ENCODE results near the gene HPN. TPM values are rescaled to one million over a fixed set of nuclear protein-coding genes. Genes with fewer than 3 reads are reported as not detected.

HPN gene
- total and polyA plus RNA-seq, 10 of the 15 experiments (the other 5 are each of a cell fraction or from before 2014, with no cell fraction given): 0.21 to 0.35 TPM; not detected in 8

- CTCF ChIA-PET: no interaction called here
- intact Hi-C loops (cut with micrococcal nuclease; ENCODE audit: unreplicated experiment) (no loop called here), in situ Hi-C loops (cut with MboI) (no loop called here)
- H4K20me1 ChIP-seq (ENCODE audit: control insufficient read depth, insufficient read depth): no peaks in the 10 kb centered on the region
- DNase-seq (ENCODE audit: low read depth, low spot score) (no peak), FAIRE-seq (no peak), ATAC-seq (no peak)
- SMC1A ChIA-PET (ENCODE audit: uncharacterized antibody, unreplicated experiment): no interaction called here
- H3K9me3 ChIP-seq (replicated peaks; ENCODE audit: control insufficient read depth, insufficient read depth, low read length): no peaks in the 10 kb centered on the region
- H3K4me2 ChIP-seq (ENCODE audit: control insufficient read depth, insufficient read depth): no peak overlapping the region
- peaks cover 2 to 5% of the 10 kb centered on the region in 2 experiments; a peak in 2 of 4 replicates for H3K27me3 ChIP-seq (replicated peaks in 1 of 2; ENCODE audit: control insufficient read depth in 2 of 2, insufficient read depth in 2 of 2, low read length in 1 of 2)
- RAD21 ChIA-PET (ENCODE audit: unreplicated experiment): no interaction called here
- WGBS (ENCODE audit: insufficient coverage, insufficient replicate concordance, low lambda C conversion rate, missing lambda C conversion rate): 7% methylated on average over 29 of the region's 31 CpGs
- H2AFZ ChIP-seq (ENCODE audit: control insufficient read depth, low read depth, low read length): no peak overlapping the region
- H3K9ac ChIP-seq (ENCODE audit: control insufficient read depth, insufficient read depth, low read length): no peak overlapping the region
- peaks cover 0 to 1% of the 10 kb centered on the region in 2 experiments; a peak in 2 of 4 replicates for H3K36me3 ChIP-seq (ENCODE audit: control insufficient read depth in 2 of 2, insufficient read depth in 2 of 2, low read length in 1 of 2)
- H3K4me3 ChIP-seq: no peak overlapping the region
- H3K4me1 ChIP-seq (ENCODE audit: control insufficient read depth, insufficient read depth, low read length): no peaks in the 10 kb centered on the region
- no peak overlapping the region for H3K27ac ChIP-seq (ENCODE audit: control insufficient read depth, insufficient read depth)
- no peaks in the 10 kb centered on the region for H3K79me2 ChIP-seq (ENCODE audit: control insufficient read depth, insufficient read depth, low read length)
- no TSS peak for BruUV-seq (replicated peaks)
- POLR2A ChIA-PET: no interaction called here
- TF ChIP-seq MTA3 (IDR thresholded peaks at IDR 0.05; ENCODE audit: borderline replicate concordance, low read length): no peak
- no peak for TF ChIP-seq USF1 (IDR thresholded peaks at IDR 0.05; ENCODE audit: borderline replicate concordance, extremely low read length, insufficient read depth, low read depth, low read length)
- TF ChIP-seq SMAD1 (IDR thresholded peaks at IDR 0.05; ENCODE audit: low read depth, partially characterized antibody): no peak
- no peak for TF ChIP-seq CBFB (IDR thresholded peaks at IDR 0.05; ENCODE audit: low read depth)
- TF ChIP-seq NFIC (IDR thresholded peaks at IDR 0.05; ENCODE audit: low read depth, low read length): no peak
- TF ChIP-seq TARDBP (IDR thresholded peaks at IDR 0.05; ENCODE audit: borderline replicate concordance): no peak
- TF ChIP-seq ZNF622 (IDR thresholded peaks at IDR 0.05): no peak
- TF ChIP-seq MEF2B (IDR thresholded peaks at IDR 0.05; ENCODE audit: partially characterized antibody, poor library complexity, severe bottlenecking): no peak
- no peak for TF ChIP-seq MLLT1 (IDR thresholded peaks at IDR 0.05)
- TF ChIP-seq TBL1XR1 (IDR thresholded peaks at IDR 0.05; ENCODE audit: low read depth, low read length): no peak
- TF ChIP-seq EED (IDR thresholded peaks at IDR 0.05; ENCODE audit: low read depth): no peak
- TF ChIP-seq NFYB (IDR thresholded peaks at IDR 0.05; ENCODE audit: insufficient read depth, low read depth, low read length): no peak
- TF ChIP-seq CUX1 (IDR thresholded peaks at IDR 0.05; ENCODE audit: insufficient replicate concordance, low read depth, low read length): no peak
These were observed 10.2 kb upstream of the HPN start for GRCh38 chr19:35031072-35031881.
